Breast epithelium (tissue), 3 donors: ENCODE results near the gene UBR3.

Experiments
- POLR2A ChIP-seq: fragments of 450-650 bp; IDR thresholded peaks from one replicate; pipeline ENCODE4 v1.6.1; 2016; ENCODE audit warnings: antibody characterized with exemption, mild to moderate bottlenecking, moderate library complexity
- POLR2AphosphoS5 ChIP-seq, 3 donors: sonication (generic); formaldehyde crosslinking; IDR thresholded peaks; one replicate each; pipeline ENCODE4 v1.6.1; 2017; ENCODE audit warnings: antibody characterized with exemption in 3 of 3
- TF ChIP-seq, protein P1 (sequence below), 3 donors: fragments of 450-650 bp; IDR thresholded peaks; one replicate each; pipeline ENCODE4 v1.5.1; 2016 to 2017; ENCODE audit warnings: antibody characterized with exemption in 3 of 3, mild to moderate bottlenecking in 3 of 3, moderate library complexity in 3 of 3

DNA sequence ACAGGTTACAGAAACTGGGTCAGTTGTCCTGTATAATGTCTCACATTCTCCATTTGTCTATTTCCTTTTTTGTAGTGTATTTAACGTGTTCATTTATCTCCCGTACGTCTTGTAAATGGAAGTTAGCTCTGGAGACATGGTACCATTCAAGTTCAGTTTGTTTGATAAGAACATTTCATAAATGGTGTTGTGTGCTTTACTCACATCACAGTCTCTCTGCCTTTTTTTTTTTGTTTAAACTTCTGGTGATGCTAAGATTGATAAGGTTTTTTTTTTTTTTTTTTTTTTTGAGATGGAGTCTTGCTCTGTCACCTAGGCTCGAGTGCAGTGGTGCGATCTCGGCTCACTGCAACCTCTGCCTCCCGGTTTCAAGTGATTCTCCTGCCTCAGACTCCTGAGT, 41.7 kb downstream of the UBR3 start:
- no peak for TF ChIP-seq POLR2A
- TF ChIP-seq POLR2AphosphoS5 (IDR thresholded peaks at IDR 0.05): no peak
- TF ChIP-seq, protein P1, sequence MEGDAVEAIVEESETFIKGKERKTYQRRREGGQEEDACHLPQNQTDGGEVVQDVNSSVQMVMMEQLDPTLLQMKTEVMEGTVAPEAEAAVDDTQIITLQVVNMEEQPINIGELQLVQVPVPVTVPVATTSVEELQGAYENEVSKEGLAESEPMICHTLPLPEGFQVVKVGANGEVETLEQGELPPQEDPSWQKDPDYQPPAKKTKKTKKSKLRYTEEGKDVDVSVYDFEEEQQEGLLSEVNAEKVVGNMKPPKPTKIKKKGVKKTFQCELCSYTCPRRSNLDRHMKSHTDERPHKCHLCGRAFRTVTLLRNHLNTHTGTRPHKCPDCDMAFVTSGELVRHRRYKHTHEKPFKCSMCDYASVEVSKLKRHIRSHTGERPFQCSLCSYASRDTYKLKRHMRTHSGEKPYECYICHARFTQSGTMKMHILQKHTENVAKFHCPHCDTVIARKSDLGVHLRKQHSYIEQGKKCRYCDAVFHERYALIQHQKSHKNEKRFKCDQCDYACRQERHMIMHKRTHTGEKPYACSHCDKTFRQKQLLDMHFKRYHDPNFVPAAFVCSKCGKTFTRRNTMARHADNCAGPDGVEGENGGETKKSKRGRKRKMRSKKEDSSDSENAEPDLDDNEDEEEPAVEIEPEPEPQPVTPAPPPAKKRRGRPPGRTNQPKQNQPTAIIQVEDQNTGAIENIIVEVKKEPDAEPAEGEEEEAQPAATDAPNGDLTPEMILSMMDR (IDR thresholded peaks at IDR 0.05): no peak
